Measurements from ENCODE around the gene FARS2.

The FARS2 gene

GRCh38 chr6:5475779-5476178, 214.5 kb downstream of the FARS2 start:
- no peaks in the 10 kb centered on the region for H3K36me3 ChIP-seq (ENCODE audit: control insufficient read depth, insufficient read depth, low read length)
- WGBS, 2 experiments (ENCODE audit: insufficient coverage in 2 of 2) = 45 to 93% methylated on average over 2 of the region's 3 CpGs
- no peaks in the 10 kb centered on the region for H3K4me1 ChIP-seq (ENCODE audit: control insufficient read depth, insufficient read depth, low read length, poor library complexity, severe bottlenecking)
- no peak overlapping the region for H3K4me3 ChIP-seq (ENCODE audit: extremely low read depth, insufficient read depth, low read length, poor library complexity, severe bottlenecking)
- H3K9me3 ChIP-seq (ENCODE audit: control insufficient read depth, low read length) = no peaks in the 10 kb centered on the region
- no peak overlapping the region for H3K27ac ChIP-seq (ENCODE audit: low read depth, low read length, severe bottlenecking)

GRCh38 chr6:5478380-5478779, 217.1 kb downstream of the FARS2 start:
- no peaks in the 10 kb centered on the region for H3K36me3 ChIP-seq (ENCODE audit: control insufficient read depth, insufficient read depth, low read length)
- no peak overlapping the region for H3K4me3 ChIP-seq (ENCODE audit: extremely low read depth, insufficient read depth, low read length, poor library complexity, severe bottlenecking)
- H3K27ac ChIP-seq (ENCODE audit: low read depth, low read length, severe bottlenecking) = no peak overlapping the region
- WGBS, 2 experiments (ENCODE audit: insufficient coverage in 2 of 2) = 86 to 90% methylated on average over 6 of the region's 6 CpGs
- H3K9me3 ChIP-seq (ENCODE audit: control insufficient read depth, low read length) = no peaks in the 10 kb centered on the region
- H3K4me1 ChIP-seq (ENCODE audit: control insufficient read depth, insufficient read depth, low read length, poor library complexity, severe bottlenecking) = no peaks in the 10 kb centered on the region

- Histone ChIP-seq H3K4me1 (ENCODE audit: control insufficient read depth, insufficient read depth, low read length, poor library complexity, severe bottlenecking) (no peaks in the 10 kb centered on the region), H3K27ac (ENCODE audit: low read depth, low read length, severe bottlenecking) (no peak overlapping the region), H3K4me3 (ENCODE audit: extremely low read depth, insufficient read depth, low read length, poor library complexity, severe bottlenecking) (no peak overlapping the region), H3K36me3 (ENCODE audit: control insufficient read depth, insufficient read depth, low read length) (no peaks in the 10 kb centered on the region), H3K9me3 (ENCODE audit: control insufficient read depth, low read length) (no peaks in the 10 kb centered on the region)
- WGBS, 2 experiments (ENCODE audit: insufficient coverage in 2 of 2) = 79 to 83% methylated on average over 2 to 4 of the region's 8 CpGs
Measured at GRCh38 chr6:5481033-5481432, 219.7 kb downstream of the FARS2 start.

GRCh38 chr6:5481750-5482149, 220.4 kb downstream of the FARS2 start:
- WGBS, 2 experiments (ENCODE audit: insufficient coverage in 2 of 2) = 76 to 89% methylated on average over 7 to 8 of the region's 9 CpGs
- no peaks in the 10 kb centered on the region for H3K36me3 ChIP-seq (ENCODE audit: control insufficient read depth, insufficient read depth, low read length)
- no peak overlapping the region for H3K4me3 ChIP-seq (ENCODE audit: extremely low read depth, insufficient read depth, low read length, poor library complexity, severe bottlenecking)
- no peak overlapping the region for H3K27ac ChIP-seq (ENCODE audit: low read depth, low read length, severe bottlenecking)
- H3K9me3 ChIP-seq (ENCODE audit: control insufficient read depth, low read length) = no peaks in the 10 kb centered on the region
- H3K4me1 ChIP-seq (ENCODE audit: control insufficient read depth, insufficient read depth, low read length, poor library complexity, severe bottlenecking) = no peaks in the 10 kb centered on the region

GRCh38 chr6:5482619-5483018, 221.3 kb downstream of the FARS2 start:
- Histone ChIP-seq H3K4me3 (ENCODE audit: extremely low read depth, insufficient read depth, low read length, poor library complexity, severe bottlenecking) (no peak overlapping the region), H3K27ac (ENCODE audit: low read depth, low read length, severe bottlenecking) (no peak overlapping the region), H3K4me1 (ENCODE audit: control insufficient read depth, insufficient read depth, low read length, poor library complexity, severe bottlenecking) (no peaks in the 10 kb centered on the region), H3K36me3 (ENCODE audit: control insufficient read depth, insufficient read depth, low read length) (peaks cover 6% of the 10 kb centered on the region), H3K9me3 (ENCODE audit: control insufficient read depth, low read length) (no peaks in the 10 kb centered on the region)
- 83 to 86% methylated on average over 3 of the region's 3 CpGs for WGBS, 2 experiments (ENCODE audit: insufficient coverage in 2 of 2)

- H3K4me3 ChIP-seq (ENCODE audit: extremely low read depth, insufficient read depth, low read length, poor library complexity, severe bottlenecking) = no peak overlapping the region
- no peaks in the 10 kb centered on the region for H3K9me3 ChIP-seq (ENCODE audit: control insufficient read depth, low read length)
- peaks cover 6% of the 10 kb centered on the region for H3K36me3 ChIP-seq (ENCODE audit: control insufficient read depth, insufficient read depth, low read length)
- 94 to 100% methylated on average over 2 to 3 of the region's 3 CpGs for WGBS, 2 experiments (ENCODE audit: insufficient coverage in 2 of 2)
- H3K4me1 ChIP-seq (ENCODE audit: control insufficient read depth, insufficient read depth, low read length, poor library complexity, severe bottlenecking) = no peaks in the 10 kb centered on the region
- H3K27ac ChIP-seq (ENCODE audit: low read depth, low read length, severe bottlenecking) = no peak overlapping the region
Measured at GRCh38 chr6:5484692-5485091, 223.4 kb downstream of the FARS2 start.

GRCh38 chr6:5486214-5486613, 224.9 kb downstream of the FARS2 start:
- no peak overlapping the region for H3K4me3 ChIP-seq (ENCODE audit: extremely low read depth, insufficient read depth, low read length, poor library complexity, severe bottlenecking)
- H3K9me3 ChIP-seq (ENCODE audit: control insufficient read depth, low read length) = no peaks in the 10 kb centered on the region
- no peak overlapping the region for H3K27ac ChIP-seq (ENCODE audit: low read depth, low read length, severe bottlenecking)
- no peaks in the 10 kb centered on the region for H3K4me1 ChIP-seq (ENCODE audit: control insufficient read depth, insufficient read depth, low read length, poor library complexity, severe bottlenecking)
- peaks cover 6% of the 10 kb centered on the region for H3K36me3 ChIP-seq (ENCODE audit: control insufficient read depth, insufficient read depth, low read length)
- 100% methylated on average over 2 of the region's 2 CpGs for WGBS, 2 experiments (ENCODE audit: insufficient coverage in 2 of 2)

- Histone ChIP-seq H3K4me3 (ENCODE audit: extremely low read depth, insufficient read depth, low read length, poor library complexity, severe bottlenecking) (no peak overlapping the region), H3K9me3 (ENCODE audit: control insufficient read depth, low read length) (no peaks in the 10 kb centered on the region), H3K27ac (ENCODE audit: low read depth, low read length, severe bottlenecking) (no peak overlapping the region), H3K36me3 (ENCODE audit: control insufficient read depth, insufficient read depth, low read length) (peaks cover 6% of the 10 kb centered on the region), H3K4me1 (ENCODE audit: control insufficient read depth, insufficient read depth, low read length, poor library complexity, severe bottlenecking) (no peaks in the 10 kb centered on the region)
- WGBS, 2 experiments (ENCODE audit: insufficient coverage in 2 of 2) = no CpG with 5 or more reads among the region's 1 CpG
Measured at GRCh38 chr6:5490501-5491069, 229.3 kb downstream of the FARS2 start.

GRCh38 chr6:5492356-5492755, 231.0 kb downstream of the FARS2 start:
- H3K27ac ChIP-seq (ENCODE audit: low read depth, low read length, severe bottlenecking) = no peak overlapping the region
- H3K9me3 ChIP-seq (ENCODE audit: control insufficient read depth, low read length) = no peaks in the 10 kb centered on the region
- peaks cover 2% of the 10 kb centered on the region for H3K36me3 ChIP-seq (ENCODE audit: control insufficient read depth, insufficient read depth, low read length)
- H3K4me3 ChIP-seq (ENCODE audit: extremely low read depth, insufficient read depth, low read length, poor library complexity, severe bottlenecking) = no peak overlapping the region
- WGBS, 2 experiments (ENCODE audit: insufficient coverage in 2 of 2) = 100% methylated on average over 1 of the region's 2 CpGs; no CpG with 5 or more reads in 1 of the 2 experiments
- H3K4me1 ChIP-seq (ENCODE audit: control insufficient read depth, insufficient read depth, low read length, poor library complexity, severe bottlenecking) = peaks cover 2% of the 10 kb centered on the region

GRCh38 chr6:5493806-5494205, 232.5 kb downstream of the FARS2 start:
- H3K4me1 ChIP-seq (ENCODE audit: control insufficient read depth, insufficient read depth, low read length, poor library complexity, severe bottlenecking) = peaks cover 13% of the 10 kb centered on the region
- 100% methylated on average over 1 to 2 of the region's 2 CpGs for WGBS, 2 experiments (ENCODE audit: insufficient coverage in 2 of 2)
- H3K4me3 ChIP-seq (ENCODE audit: extremely low read depth, insufficient read depth, low read length, poor library complexity, severe bottlenecking) = no peak overlapping the region
- H3K36me3 ChIP-seq (ENCODE audit: control insufficient read depth, insufficient read depth, low read length) = no peaks in the 10 kb centered on the region
- H3K9me3 ChIP-seq (ENCODE audit: control insufficient read depth, low read length) = no peaks in the 10 kb centered on the region
- no peak overlapping the region for H3K27ac ChIP-seq (ENCODE audit: low read depth, low read length, severe bottlenecking)

- H3K4me3 ChIP-seq (ENCODE audit: extremely low read depth, insufficient read depth, low read length, poor library complexity, severe bottlenecking) = no peak overlapping the region
- peaks cover 32% of the 10 kb centered on the region for H3K4me1 ChIP-seq (ENCODE audit: control insufficient read depth, insufficient read depth, low read length, poor library complexity, severe bottlenecking)
- 90 to 95% methylated on average over 3 to 9 of the region's 10 CpGs for WGBS, 2 experiments (ENCODE audit: insufficient coverage in 2 of 2)
- H3K36me3 ChIP-seq (ENCODE audit: control insufficient read depth, insufficient read depth, low read length) = no peaks in the 10 kb centered on the region
- no peak overlapping the region for H3K27ac ChIP-seq (ENCODE audit: low read depth, low read length, severe bottlenecking)
- H3K9me3 ChIP-seq (ENCODE audit: control insufficient read depth, low read length) = no peaks in the 10 kb centered on the region
Measured at GRCh38 chr6:5497896-5498578, 236.7 kb downstream of the FARS2 start.

All from mesodermal cell (in vitro differentiated cells).